MCF 10A (cell line): ENCODE measurements around the gene ATP6V1E1. TPM values are rescaled to one million over a fixed set of nuclear protein-coding genes. Genes with fewer than 3 reads are reported as not detected.

Experiments
- BruUV-seq: library from RNA; stranded (reverse); fragments of 400-500 nt; replicated peaks from 2 replicates; lab custom pipeline; 2021; lab: Mats Ljungman, UMichigan
- CTCF ChIA-PET: fragments of 300-600 bp; sonication (Branson Sonifier 250); formaldehyde crosslinking; extraction: SDS; loops from one replicate; lab custom pipeline; 2021; ENCODE audit warnings: antibody characterized with exemption, inconsistent platforms; lab: Yijun Ruan, JAX
- POLR2A ChIA-PET: fragments of 300-600, 350-650 bp; sonication (Branson Sonifier 250); formaldehyde crosslinking; extraction: SDS; loops from one replicate; lab custom pipeline; 2020; ENCODE audit warnings: antibody characterized with exemption, inconsistent platforms; lab: Yijun Ruan, JAX
- DNase-seq: peaks from one replicate; pipeline ENCODE4 v3.0.0-alpha.2; 2018; ENCODE audit not compliant: unreplicated experiment
- H3K27ac Mint-ChIP-seq: one replicate; pipeline ENCODE4 v1.8.0; 2022; ENCODE audit warnings: mild to moderate bottlenecking, low read depth, mixed read lengths; ENCODE audit not compliant: unreplicated experiment
- H3K27me3 Mint-ChIP-seq: one replicate; pipeline ENCODE4 v1.8.0; 2022; ENCODE audit warnings: mixed read lengths; ENCODE audit not compliant: insufficient read depth, unreplicated experiment
- H3K36me3 Mint-ChIP-seq: one replicate; pipeline ENCODE4 v1.8.0; 2022; ENCODE audit warnings: mild to moderate bottlenecking, moderate library complexity, mixed read lengths; ENCODE audit not compliant: insufficient read depth, unreplicated experiment
- H3K4me1 Mint-ChIP-seq: one replicate; pipeline ENCODE4 v1.8.0; 2022; ENCODE audit warnings: mixed read lengths; ENCODE audit not compliant: insufficient read depth, unreplicated experiment
- H3K4me3 Mint-ChIP-seq: one replicate; pipeline ENCODE4 v1.8.0; 2022; ENCODE audit warnings: mild to moderate bottlenecking, moderate library complexity, mixed read lengths; ENCODE audit not compliant: unreplicated experiment
- H3K9me3 Mint-ChIP-seq: one replicate; pipeline ENCODE4 v1.8.0; 2022; ENCODE audit warnings: mixed read lengths; ENCODE audit not compliant: unreplicated experiment
- CTCF ChIP-seq: fragments of 200-600 bp; IDR thresholded peaks from one replicate; pipeline ENCODE4 v1.8.0; 2022; ENCODE audit warnings: antibody characterized with exemption, mild to moderate bottlenecking; ENCODE audit not compliant: unreplicated experiment
- intact Hi-C: fragments of 100-400 bp; cut with micrococcal nuclease; formaldehyde crosslinking; loops from 2 replicates; pipeline ENCODE4 v1.14.1; 2022
- total RNA-seq: library from RNA; stranded (reverse); gene quantifications from 2 replicates; pipeline ENCODE4 v1.2.3, GENCODE V29; 2022

ATP6V1E1 gene
- total RNA-seq, 1 experiment from 2014 or later, result 86.4 TPM

DNA sequence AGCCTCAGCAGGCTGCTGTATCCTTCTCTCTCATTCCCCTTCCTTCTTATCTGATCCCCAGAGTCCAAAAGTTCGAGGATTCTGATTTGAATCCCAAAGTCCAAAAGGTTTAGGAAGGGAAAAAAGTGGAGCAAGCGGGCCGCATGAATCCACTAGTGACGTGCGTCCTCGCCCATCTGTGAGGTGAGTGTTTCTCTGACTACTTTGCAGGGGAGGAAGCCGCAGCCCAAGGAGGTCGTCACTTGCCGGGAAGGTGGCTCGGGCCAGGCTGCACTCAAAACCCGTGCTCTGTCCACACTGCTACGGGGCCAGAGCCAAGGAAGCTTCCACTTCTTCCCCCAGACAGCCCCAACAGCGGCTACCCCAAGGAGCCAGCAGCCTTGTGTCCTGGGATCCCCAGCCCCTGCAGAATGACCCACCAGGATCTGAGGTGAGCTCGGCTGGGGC, 49.0 kb downstream of the ATP6V1E1 start:
- no peak for TF ChIP-seq CTCF
- no peaks in the 10 kb centered on the region for H3K27me3 Mint-ChIP-seq
- peaks cover 14% of the 10 kb centered on the region for H3K4me1 Mint-ChIP-seq
- H3K27ac Mint-ChIP-seq, result peak overlapping the region; percentile 39
- POLR2A ChIA-PET, result interaction anchor here (1.5 kb wide), 1 partner anchor 8 kb away, joined by 5 read pairs; no protein-coding TSS in a partner anchor
- H3K9me3 Mint-ChIP-seq, result no peaks in the 10 kb centered on the region
- no peak for DNase-seq
- no TSS peak for BruUV-seq
- no peak overlapping the region for H3K4me3 Mint-ChIP-seq
- intact Hi-C loops, result no loop called here
- CTCF ChIA-PET, result interaction anchor here (1.1 to 1.7 kb wide), 2 partner anchors 10 to 21 kb away, joined by 3 to 4 read pairs; no protein-coding TSS in a partner anchor
- H3K36me3 Mint-ChIP-seq, result no peaks in the 10 kb centered on the region

DNA sequence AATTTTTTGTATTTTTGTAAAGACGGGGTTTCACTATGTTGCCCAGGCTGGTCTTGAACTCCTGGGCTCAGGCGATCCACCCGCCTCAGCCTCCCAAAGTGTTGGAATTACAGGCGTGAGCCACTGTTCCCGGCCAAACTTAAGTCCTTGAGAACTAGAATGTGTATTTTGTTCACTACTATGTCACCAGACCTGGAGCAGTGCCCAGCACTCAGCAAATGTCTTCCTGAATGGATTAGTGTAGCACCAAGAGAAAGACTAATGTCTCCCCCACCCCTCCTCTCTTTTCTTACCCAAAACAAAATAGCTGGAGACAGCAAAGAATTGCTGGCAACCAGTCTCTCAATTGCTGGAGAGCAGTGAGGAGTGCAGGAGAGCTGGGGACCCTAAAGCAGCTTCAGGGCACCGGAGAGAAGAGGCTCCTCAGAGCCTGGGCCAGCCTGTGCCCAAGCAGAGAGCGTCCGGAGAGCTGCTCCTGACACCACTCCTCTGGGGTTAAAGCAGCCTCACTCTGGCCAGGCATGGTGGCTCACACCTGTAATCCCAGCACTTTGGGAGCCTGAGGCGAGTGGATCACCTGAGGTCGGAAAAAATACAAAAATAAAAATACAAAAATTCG, 50.3 kb downstream of the ATP6V1E1 start:
- POLR2A ChIA-PET, result interaction anchor here (1.4 to 1.5 kb wide), 3 partner anchors 13 to 61 kb away, joined by 4 to 6 read pairs (median 4); no protein-coding TSS in a partner anchor
- intact Hi-C loops, result no loop called here
- DNase-seq, result peak; percentile 61

DNA sequence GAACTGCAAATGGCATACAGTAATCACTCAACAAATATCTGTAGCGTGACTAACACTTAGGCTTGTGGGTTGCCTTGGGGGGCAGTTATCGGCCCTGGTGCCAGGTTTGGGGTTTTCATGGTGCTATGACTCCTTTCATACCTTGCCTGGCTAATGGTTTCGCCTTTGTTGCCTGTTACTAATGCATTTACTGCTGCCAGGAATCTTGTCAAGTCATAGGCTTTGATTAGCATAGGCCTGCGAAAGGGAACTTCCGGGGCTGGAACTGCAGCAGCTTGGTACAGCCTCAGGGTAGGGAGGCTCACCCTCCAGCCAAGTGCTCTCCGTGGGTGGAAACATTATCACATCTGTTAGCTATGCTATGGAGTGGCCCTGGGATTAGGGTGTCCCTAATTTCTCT, 52.1 kb downstream of the ATP6V1E1 start:
- peak overlapping the region; percentile 94 for H3K27ac Mint-ChIP-seq
- peaks cover 15% of the 10 kb centered on the region for H3K4me1 Mint-ChIP-seq
- intact Hi-C loops, result loop anchor here (2.0 kb wide), 1 partner anchor 62 kb away; the partner anchor contains the start of gene BCL2L13
- peak overlapping the region; percentile 6 for H3K4me3 Mint-ChIP-seq
- no peaks in the 10 kb centered on the region for H3K36me3 Mint-ChIP-seq
- TF ChIP-seq CTCF, result no peak
- no peaks in the 10 kb centered on the region for H3K27me3 Mint-ChIP-seq
- H3K9me3 Mint-ChIP-seq, result no peaks in the 10 kb centered on the region
- CTCF ChIA-PET, result interaction anchor here (0.6 to 1.9 kb wide), 2 partner anchors 10 to 18 kb away, joined by 3 to 10 read pairs; no protein-coding TSS in a partner anchor
- BruUV-seq, result no TSS peak
- DNase-seq, result peak; percentile 99
- POLR2A ChIA-PET, result interaction anchor here (0.7 to 1.8 kb wide), 15 partner anchors 11 to 405 kb away, joined by 3 to 11 read pairs (median 4); partner anchors contain the start of gene BCL2L13

More for the DNA sequence above, 50.3 kb downstream of the ATP6V1E1 start:
- no TSS peak for BruUV-seq
- peak overlapping the region; percentile 41 for H3K27ac Mint-ChIP-seq
- no peaks in the 10 kb centered on the region for H3K27me3 Mint-ChIP-seq
- peaks cover 14% of the 10 kb centered on the region for H3K4me1 Mint-ChIP-seq
- H3K9me3 Mint-ChIP-seq, result no peaks in the 10 kb centered on the region
- H3K36me3 Mint-ChIP-seq, result no peaks in the 10 kb centered on the region
- CTCF ChIA-PET, result interaction anchor here (0.6 to 1.7 kb wide), 5 partner anchors 8 to 576 kb away, joined by 3 to 4 read pairs (median 3); no protein-coding TSS in a partner anchor
- TF ChIP-seq CTCF, result no peak
- no peak overlapping the region for H3K4me3 Mint-ChIP-seq

GRCh38 chr22:17575681-17576080, 52.9 kb downstream of the ATP6V1E1 start:
- Mint-ChIP-seq H3K4me3 (no peak overlapping the region), H3K27me3 (no peaks in the 10 kb centered on the region), H3K27ac (peak overlapping the region; percentile 94), H3K4me1 (peaks cover 23% of the 10 kb centered on the region), H3K36me3 (no peaks in the 10 kb centered on the region), H3K9me3 (no peaks in the 10 kb centered on the region)
- no peak for TF ChIP-seq CTCF
- no peak for DNase-seq
- intact Hi-C loops, result loop anchor here (2.0 kb wide), 1 partner anchor 63 kb away; the partner anchor contains the start of gene BCL2L13
- BruUV-seq, result no TSS peak
- ChIA-PET CTCF (interaction anchor here (1.9 kb wide), 1 partner anchor 17 kb away, joined by 10 read pairs; no protein-coding TSS in a partner anchor), POLR2A (interaction anchor here (0.7 to 1.8 kb wide), 10 partner anchors 11 to 66 kb away, joined by 3 to 11 read pairs (median 4); partner anchors contain the start of gene BCL2L13)
